ENCODE data around the gene KRT35.

Gene KRT35

GRCh38 chr17:41523787-41524186, 42.8 kb upstream of the KRT35 start:
- no peak overlapping the region for H3K4me3 ChIP-seq (ENCODE audit: low read length)
- H3K4me1 ChIP-seq (ENCODE audit: control insufficient read depth, low read length): no peaks in the 10 kb centered on the region
- no peaks in the 10 kb centered on the region for H3K27me3 ChIP-seq (ENCODE audit: control insufficient read depth, low read length)
- H3K9me2 ChIP-seq (replicated peaks; ENCODE audit: control insufficient read depth, low read length): no peaks in the 10 kb centered on the region
- H3K79me2 ChIP-seq (ENCODE audit: control insufficient read depth, low read length): no peaks in the 10 kb centered on the region
- H3K27ac ChIP-seq (ENCODE audit: low read depth, low read length): no peak overlapping the region
- H3K36me3 ChIP-seq (ENCODE audit: control insufficient read depth, low read length): no peaks in the 10 kb centered on the region
- H4K20me1 ChIP-seq (ENCODE audit: control insufficient read depth, insufficient read depth, low read depth, low read length): no peaks in the 10 kb centered on the region
- no peaks in the 10 kb centered on the region for H3F3A ChIP-seq (ENCODE audit: control insufficient read depth, insufficient read depth)
- no peak overlapping the region for H3K4me2 ChIP-seq (ENCODE audit: low read length)
- H3K9me3 ChIP-seq (ENCODE audit: control insufficient read depth, insufficient read depth, low read length): no peaks in the 10 kb centered on the region
- TF ChIP-seq EZH2phosphoT487 (IDR thresholded peaks at IDR 0.05; ENCODE audit: borderline replicate concordance, low read length) (no peak), CTCF (IDR thresholded peaks at IDR 0.05; ENCODE audit: low read depth, low read length, poor library complexity, severe bottlenecking) (no peak)

- Histone ChIP-seq H3K4me2 (ENCODE audit: low read length) (no peak overlapping the region), H3K79me2 (ENCODE audit: control insufficient read depth, low read length) (no peaks in the 10 kb centered on the region), H3K4me1 (ENCODE audit: control insufficient read depth, low read length) (no peaks in the 10 kb centered on the region), H3K4me3 (ENCODE audit: low read length) (no peak overlapping the region), H3K36me3 (ENCODE audit: control insufficient read depth, low read length) (no peaks in the 10 kb centered on the region), H3K9me2 (replicated peaks; ENCODE audit: control insufficient read depth, low read length) (no peaks in the 10 kb centered on the region), H3F3A (ENCODE audit: control insufficient read depth, insufficient read depth) (no peaks in the 10 kb centered on the region), H4K20me1 (ENCODE audit: control insufficient read depth, insufficient read depth, low read depth, low read length) (no peaks in the 10 kb centered on the region), H3K27ac (ENCODE audit: low read depth, low read length) (no peak overlapping the region), H3K27me3 (ENCODE audit: control insufficient read depth, low read length) (no peaks in the 10 kb centered on the region), H3K9me3 (ENCODE audit: control insufficient read depth, insufficient read depth, low read length) (no peaks in the 10 kb centered on the region)
- no peak for TF ChIP-seq EZH2phosphoT487 (IDR thresholded peaks at IDR 0.05; ENCODE audit: borderline replicate concordance, low read length)
- no peak for TF ChIP-seq CTCF (IDR thresholded peaks at IDR 0.05; ENCODE audit: low read depth, low read length, poor library complexity, severe bottlenecking)
Measured at GRCh38 chr17:41523225-41523593, 42.3 kb upstream of the KRT35 start.

- H3K4me3 ChIP-seq (ENCODE audit: low read length): no peak overlapping the region
- no peaks in the 10 kb centered on the region for H4K20me1 ChIP-seq (ENCODE audit: control insufficient read depth, insufficient read depth, low read depth, low read length)
- H3K27ac ChIP-seq (ENCODE audit: low read depth, low read length): no peak overlapping the region
- H3K9me2 ChIP-seq (replicated peaks; ENCODE audit: control insufficient read depth, low read length): no peaks in the 10 kb centered on the region
- H3F3A ChIP-seq (ENCODE audit: control insufficient read depth, insufficient read depth): no peaks in the 10 kb centered on the region
- no peak overlapping the region for H3K4me2 ChIP-seq (ENCODE audit: low read length)
- no peaks in the 10 kb centered on the region for H3K79me2 ChIP-seq (ENCODE audit: control insufficient read depth, low read length)
- H3K36me3 ChIP-seq (ENCODE audit: control insufficient read depth, low read length): no peaks in the 10 kb centered on the region
- no peaks in the 10 kb centered on the region for H3K9me3 ChIP-seq (ENCODE audit: control insufficient read depth, insufficient read depth, low read length)
- TF ChIP-seq CTCF (IDR thresholded peaks at IDR 0.05; ENCODE audit: low read depth, low read length, poor library complexity, severe bottlenecking) (no peak), EZH2phosphoT487 (IDR thresholded peaks at IDR 0.05; ENCODE audit: borderline replicate concordance, low read length) (no peak)
- H3K27me3 ChIP-seq (ENCODE audit: control insufficient read depth, low read length): no peaks in the 10 kb centered on the region
- H3K4me1 ChIP-seq (ENCODE audit: control insufficient read depth, low read length): no peaks in the 10 kb centered on the region
Measured at GRCh38 chr17:41522301-41523224, 41.6 kb upstream of the KRT35 start.

Measured in DOHH2 (cell line).